ENCODE results near the gene CORO6. TPM values are rescaled to one million over a fixed set of nuclear protein-coding genes. Genes with fewer than 3 reads are reported as not detected.

The CORO6 gene
- total and polyA plus RNA-seq, 2 of the 13 experiments (the other 11 are each of a cell fraction or from before 2014, with no cell fraction given), result 0.42 to 0.82 TPM

GRCh38 chr17:29591146-29591736, 31.5 kb downstream of the CORO6 start (continued):
- TF ChIP-seq ZNF639 (CRISPR knock-in tag; conservative IDR thresholded peaks at IDR 0.05) (no peak; the same call in 1 of the 2 replicates), ATF6 (CRISPR knock-in tag; conservative IDR thresholded peaks at IDR 0.05) (no peak), KAT2B (IDR thresholded peaks at IDR 0.05; ENCODE audit: borderline replicate concordance, low read depth, low read length) (no peak), GTF2F1 (IDR thresholded peaks at IDR 0.05; ENCODE audit: low read length) (no peak), ATF7 (IDR thresholded peaks at IDR 0.05) (no peak), ATF7 (CRISPR knock-in tag; IDR thresholded peaks at IDR 0.05) (no peak), ZSCAN31 (CRISPR knock-in tag; IDR thresholded peaks at IDR 0.05; ENCODE audit: low read depth) (0 out of 2 replicates have a peak, but pooled peaks have one; percentile 41), ZNF367 (CRISPR knock-in tag; IDR thresholded peaks at IDR 0.05; ENCODE audit: borderline replicate concordance) (no peak), ZNF782 (CRISPR knock-in tag; IDR thresholded peaks at IDR 0.05; ENCODE audit: borderline replicate concordance) (no peak), NFE2L2 (IDR thresholded peaks at IDR 0.05; ENCODE audit: low read length) (no peak), BORCS8-MEF2B (CRISPR knock-in tag; IDR thresholded peaks at IDR 0.05) (peak; percentile 24; the same call in 1 of the 2 replicates), FOSL1 (CRISPR knock-in tag; IDR thresholded peaks at IDR 0.05; ENCODE audit: borderline replicate concordance) (no peak), ZNF432 (CRISPR knock-in tag; IDR thresholded peaks at IDR 0.05; ENCODE audit: borderline replicate concordance) (no peak), RXRA (CRISPR knock-in tag; IDR thresholded peaks at IDR 0.05) (no peak; the same call in 1 of the 2 replicates), ZNF792 (CRISPR knock-in tag; IDR thresholded peaks at IDR 0.05) (no peak; the same call in 1 of the 2 replicates), FOXA1 (IDR thresholded peaks at IDR 0.05) (no peak), FOXA1 (CRISPR knock-in tag; IDR thresholded peaks at IDR 0.05) (no peak), ESRRA (CRISPR knock-in tag; IDR thresholded peaks at IDR 0.05; ENCODE audit: low read depth) (no peak), ZNF781 (CRISPR knock-in tag; IDR thresholded peaks at IDR 0.05; ENCODE audit: borderline replicate concordance, not compliant biosample characterization) (peak; percentile 7), RARG (CRISPR knock-in tag; IDR thresholded peaks at IDR 0.05; ENCODE audit: low read depth) (no peak), ZNF235 (CRISPR knock-in tag; IDR thresholded peaks at IDR 0.05; ENCODE audit: borderline replicate concordance) (no peak), CENPT (CRISPR knock-in tag; IDR thresholded peaks at IDR 0.05; ENCODE audit: low read depth) (no peak)
- TF ChIP-seq, protein P1, sequence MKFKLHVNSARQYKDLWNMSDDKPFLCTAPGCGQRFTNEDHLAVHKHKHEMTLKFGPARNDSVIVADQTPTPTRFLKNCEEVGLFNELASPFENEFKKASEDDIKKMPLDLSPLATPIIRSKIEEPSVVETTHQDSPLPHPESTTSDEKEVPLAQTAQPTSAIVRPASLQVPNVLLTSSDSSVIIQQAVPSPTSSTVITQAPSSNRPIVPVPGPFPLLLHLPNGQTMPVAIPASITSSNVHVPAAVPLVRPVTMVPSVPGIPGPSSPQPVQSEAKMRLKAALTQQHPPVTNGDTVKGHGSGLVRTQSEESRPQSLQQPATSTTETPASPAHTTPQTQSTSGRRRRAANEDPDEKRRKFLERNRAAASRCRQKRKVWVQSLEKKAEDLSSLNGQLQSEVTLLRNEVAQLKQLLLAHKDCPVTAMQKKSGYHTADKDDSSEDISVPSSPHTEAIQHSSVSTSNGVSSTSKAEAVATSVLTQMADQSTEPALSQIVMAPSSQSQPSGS (CRISPR knock-in tag; IDR thresholded peaks at IDR 0.05), result no peak
- TF ChIP-seq, protein P2, sequence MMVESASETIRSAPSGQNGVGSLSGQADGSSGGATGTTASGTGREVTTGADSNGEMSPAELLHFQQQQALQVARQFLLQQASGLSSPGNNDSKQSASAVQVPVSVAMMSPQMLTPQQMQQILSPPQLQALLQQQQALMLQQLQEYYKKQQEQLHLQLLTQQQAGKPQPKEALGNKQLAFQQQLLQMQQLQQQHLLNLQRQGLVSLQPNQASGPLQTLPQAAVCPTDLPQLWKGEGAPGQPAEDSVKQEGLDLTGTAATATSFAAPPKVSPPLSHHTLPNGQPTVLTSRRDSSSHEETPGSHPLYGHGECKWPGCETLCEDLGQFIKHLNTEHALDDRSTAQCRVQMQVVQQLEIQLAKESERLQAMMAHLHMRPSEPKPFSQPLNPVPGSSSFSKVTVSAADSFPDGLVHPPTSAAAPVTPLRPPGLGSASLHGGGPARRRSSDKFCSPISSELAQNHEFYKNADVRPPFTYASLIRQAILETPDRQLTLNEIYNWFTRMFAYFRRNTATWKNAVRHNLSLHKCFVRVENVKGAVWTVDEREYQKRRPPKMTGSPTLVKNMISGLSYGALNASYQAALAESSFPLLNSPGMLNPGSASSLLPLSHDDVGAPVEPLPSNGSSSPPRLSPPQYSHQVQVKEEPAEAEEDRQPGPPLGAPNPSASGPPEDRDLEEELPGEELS (CRISPR knock-in tag; IDR thresholded peaks at IDR 0.05), result peak; percentile 27
- TF ChIP-seq, protein P3, sequence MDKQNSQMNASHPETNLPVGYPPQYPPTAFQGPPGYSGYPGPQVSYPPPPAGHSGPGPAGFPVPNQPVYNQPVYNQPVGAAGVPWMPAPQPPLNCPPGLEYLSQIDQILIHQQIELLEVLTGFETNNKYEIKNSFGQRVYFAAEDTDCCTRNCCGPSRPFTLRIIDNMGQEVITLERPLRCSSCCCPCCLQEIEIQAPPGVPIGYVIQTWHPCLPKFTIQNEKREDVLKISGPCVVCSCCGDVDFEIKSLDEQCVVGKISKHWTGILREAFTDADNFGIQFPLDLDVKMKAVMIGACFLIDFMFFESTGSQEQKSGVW (CRISPR knock-in tag; IDR thresholded peaks at IDR 0.05; ENCODE audit: borderline replicate concordance), result no peak
